Upper lobe of left lung (tissue), 6 donors: Measurements from ENCODE around the gene HDHD3. TPM values are rescaled to one million over a fixed set of nuclear protein-coding genes. Genes with fewer than 3 reads are reported as not detected.

Experiments used
- ATAC-seq, 2 donors: fragments of 200-7000 bp; cut with Tn5 transposase; one replicate each; pipeline ENCODE4 v1.9.1; 2022; ENCODE audit warnings: mild to moderate bottlenecking in 2 of 2, moderate library complexity in 2 of 2; ENCODE audit not compliant: low FRiP score in 2 of 2
- DNase-seq, 2 donors: peaks; one replicate each; pipeline ENCODE4 v3.0.0-alpha.2; 2019 to 2020
- H3K27ac ChIP-seq, 4 donors: fragments of 200-600 bp; sonication (generic); one replicate each; pipeline ENCODE4 v1.5.1; 2016 to 2019
- H3K27me3 ChIP-seq, 4 donors: fragments of 200-600 bp; sonication (generic); one replicate each; pipeline ENCODE4 v1.5.1; 2017 to 2019
- H3K36me3 ChIP-seq, 4 donors: fragments of 200-600 bp; sonication (generic); one replicate each; pipeline ENCODE4 v1.5.1; 2016 to 2019
- H3K4me1 ChIP-seq, 4 donors: fragments of 200-600 bp; sonication (generic); one replicate each; pipeline ENCODE4 v1.5.1; 2018 to 2019
- H3K4me3 ChIP-seq, 4 donors: fragments of 200-600 bp; sonication (generic); one replicate each; pipeline ENCODE4 v1.5.1; 2017 to 2019; ENCODE audit warnings: mild to moderate bottlenecking in 2 of 4, moderate library complexity in 1 of 4
- H3K9me3 ChIP-seq, 4 donors: fragments of 200-600 bp; sonication (generic); one replicate each; pipeline ENCODE4 v1.5.1; 2018 to 2019
- EP300 ChIP-seq, 4 donors: sonication (generic); formaldehyde crosslinking; IDR thresholded peaks; one replicate each; pipeline ENCODE4 v1.5.1; 2017; ENCODE audit warnings: antibody characterized with exemption in 4 of 4, control low read depth in 2 of 4
- POLR2A ChIP-seq, 4 donors: fragments of 450-650 bp; IDR thresholded peaks; one replicate each; pipeline ENCODE4 v1.5.1; 2016 to 2017; ENCODE audit warnings: antibody characterized with exemption in 4 of 4, mild to moderate bottlenecking in 2 of 4
- POLR2AphosphoS5 ChIP-seq, 2 donors: sonication (generic); formaldehyde crosslinking; IDR thresholded peaks; one replicate each; pipeline ENCODE4 v1.5.1; 2017; ENCODE audit warnings: antibody characterized with exemption in 2 of 2
- WGBS, 2 donors: methylation state at CpG; one replicate each; pipeline ENCODE4 v1.1.5; 2017 to 2018; 5-methylcytosine and 5-hydroxymethylcytosine counted together
- total RNA-seq, 6 donors: library from RNA; depleted of rRNA in 4 of 6; stranded (reverse); fragments of >200 nt in 4 of 6; gene quantifications; one replicate each; pipeline versions ENCODE4 v1.1.0 to v1.2.1, GENCODE V29; 2016 to 2021
- TF ChIP-seq, protein P1 (sequence below), 6 experiments: fragments of 450-650 bp in 4 of 6; fragments of 200-600 bp in 2 of 6; sonication (generic) in 2 of 6; IDR thresholded peaks; one replicate each; pipeline ENCODE4 v1.5.1; 2016 to 2019; ENCODE audit warnings: antibody characterized with exemption in 6 of 6
- donor health status: DM: no; HTN: no; CAD: no; lungs with moderate emphysema.
- donor health status: DM: no; HTN: yes; CAD: no; lungs with severe emphysema.

Gene HDHD3
- total RNA-seq, 6 donors from 2014 or later = 12.0 to 25.8 (median 19.6) TPM

DNA sequence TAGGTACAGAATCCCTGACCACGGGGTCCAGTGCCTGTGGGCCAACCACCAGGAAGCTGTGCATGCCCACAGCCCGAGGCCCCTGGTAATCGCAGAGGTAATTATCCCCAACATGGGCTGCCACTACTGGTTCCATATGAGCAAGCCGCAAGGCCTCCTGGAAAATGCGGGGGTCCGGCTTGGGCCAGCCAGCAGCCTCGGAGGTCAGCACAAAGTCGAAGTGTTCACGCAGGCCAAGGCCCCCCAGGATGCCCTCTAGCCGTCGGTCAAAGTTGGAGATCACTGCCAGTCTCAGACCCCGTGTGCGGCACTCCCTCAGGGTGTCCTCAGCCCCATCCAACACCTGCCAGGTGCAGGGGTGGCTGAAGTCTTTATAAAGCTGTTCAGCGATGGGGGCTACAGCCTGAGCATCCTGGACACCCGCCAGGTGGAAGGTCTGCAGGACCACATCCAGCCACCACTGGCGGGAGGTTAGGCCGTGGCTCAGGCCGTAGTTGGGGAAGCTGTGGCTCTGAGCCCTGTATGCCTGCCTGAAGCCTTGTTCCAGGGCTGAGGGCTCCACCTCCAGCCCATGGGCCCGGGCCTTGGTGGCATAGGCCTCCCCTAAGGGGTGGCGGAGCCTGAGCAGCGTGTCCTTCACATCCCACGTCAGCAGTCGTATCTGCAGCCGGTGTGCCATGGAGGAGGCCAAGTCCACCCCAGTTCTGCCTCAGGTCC, 3.0 kb downstream of the HDHD3 start:
- no peaks in the 10 kb centered on the region for H3K27me3 ChIP-seq
- H3K9me3 ChIP-seq = no peaks in the 10 kb centered on the region
- peaks cover 0 to 28% (median 15%) of the 10 kb centered on the region in 4 donors for H3K36me3 ChIP-seq
- H3K27ac ChIP-seq = no peak overlapping the region
- no peak overlapping the region for H3K4me3 ChIP-seq
- ATAC-seq (no peak), DNase-seq (peak in 1 of 2 donors; percentile 64)
- TF ChIP-seq POLR2AphosphoS5 (IDR thresholded peaks at IDR 0.05) (no peak), EP300 (IDR thresholded peaks at IDR 0.05) (no peak), POLR2A (IDR thresholded peaks at IDR 0.05) (no peak)
- TF ChIP-seq, protein P1, sequence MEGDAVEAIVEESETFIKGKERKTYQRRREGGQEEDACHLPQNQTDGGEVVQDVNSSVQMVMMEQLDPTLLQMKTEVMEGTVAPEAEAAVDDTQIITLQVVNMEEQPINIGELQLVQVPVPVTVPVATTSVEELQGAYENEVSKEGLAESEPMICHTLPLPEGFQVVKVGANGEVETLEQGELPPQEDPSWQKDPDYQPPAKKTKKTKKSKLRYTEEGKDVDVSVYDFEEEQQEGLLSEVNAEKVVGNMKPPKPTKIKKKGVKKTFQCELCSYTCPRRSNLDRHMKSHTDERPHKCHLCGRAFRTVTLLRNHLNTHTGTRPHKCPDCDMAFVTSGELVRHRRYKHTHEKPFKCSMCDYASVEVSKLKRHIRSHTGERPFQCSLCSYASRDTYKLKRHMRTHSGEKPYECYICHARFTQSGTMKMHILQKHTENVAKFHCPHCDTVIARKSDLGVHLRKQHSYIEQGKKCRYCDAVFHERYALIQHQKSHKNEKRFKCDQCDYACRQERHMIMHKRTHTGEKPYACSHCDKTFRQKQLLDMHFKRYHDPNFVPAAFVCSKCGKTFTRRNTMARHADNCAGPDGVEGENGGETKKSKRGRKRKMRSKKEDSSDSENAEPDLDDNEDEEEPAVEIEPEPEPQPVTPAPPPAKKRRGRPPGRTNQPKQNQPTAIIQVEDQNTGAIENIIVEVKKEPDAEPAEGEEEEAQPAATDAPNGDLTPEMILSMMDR (IDR thresholded peaks at IDR 0.05) = no peak
- peaks cover 4 to 17% (median 9%) of the 10 kb centered on the region in 4 donors for H3K4me1 ChIP-seq
- 88 to 91% methylated on average over 11 to 24 of the region's 24 CpGs for WGBS, 2 donors

DNA sequence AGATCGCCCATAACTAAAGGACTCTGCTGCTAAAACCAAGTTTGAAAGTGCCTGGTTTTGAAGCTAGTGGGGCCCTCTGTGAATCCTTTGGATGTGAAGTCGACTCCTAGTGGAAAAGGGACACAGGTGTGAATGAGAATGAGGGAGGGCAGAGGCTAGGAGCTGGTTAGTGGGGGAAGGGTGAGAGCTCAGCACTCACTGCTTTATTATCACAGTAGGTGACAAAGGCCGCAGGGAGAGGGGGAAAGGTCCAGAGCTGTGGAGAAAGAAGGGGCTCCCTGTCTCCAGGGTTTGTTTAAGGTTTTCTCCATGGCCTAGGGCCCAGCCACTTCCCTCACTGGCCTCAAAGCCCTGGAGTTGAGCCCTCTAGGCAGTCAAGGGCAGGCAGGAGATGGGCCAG, 3.5 kb downstream of the HDHD3 start:
- ATAC-seq (no peak), DNase-seq (no peak)
- H3K4me1 ChIP-seq = peaks cover 4 to 17% (median 9%) of the 10 kb centered on the region in 4 donors
- H3K27me3 ChIP-seq = no peaks in the 10 kb centered on the region
- 75 to 79% methylated on average over 3 of the region's 3 CpGs for WGBS, 2 donors
- no peaks in the 10 kb centered on the region for H3K9me3 ChIP-seq
- peaks cover 0 to 28% (median 15%) of the 10 kb centered on the region in 4 donors for H3K36me3 ChIP-seq
- TF ChIP-seq POLR2AphosphoS5 (IDR thresholded peaks at IDR 0.05) (no peak), POLR2A (IDR thresholded peaks at IDR 0.05) (no peak), EP300 (IDR thresholded peaks at IDR 0.05) (no peak)
- TF ChIP-seq, protein P1 (IDR thresholded peaks at IDR 0.05) = no peak
- no peak overlapping the region for H3K4me3 ChIP-seq
- no peak overlapping the region for H3K27ac ChIP-seq

DNA sequence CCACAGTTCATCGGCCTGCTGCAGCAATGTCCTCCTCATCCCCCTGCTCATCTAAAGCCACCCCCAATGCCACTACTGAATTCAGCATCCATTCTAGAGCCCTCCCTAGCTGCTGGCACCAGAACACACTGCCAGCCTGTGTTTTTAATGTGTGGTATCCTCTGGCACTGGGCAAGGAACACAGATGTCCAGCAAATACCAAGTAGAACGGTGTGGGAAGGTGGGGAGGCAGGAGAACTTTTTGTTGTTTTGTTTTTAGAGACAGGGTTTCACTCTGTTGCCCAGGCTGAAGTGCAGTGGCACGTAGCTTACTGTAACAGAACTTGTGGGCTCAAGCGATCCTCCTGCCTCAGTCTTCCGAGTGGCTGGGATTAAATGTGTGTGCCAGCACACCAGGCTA, 4.7 kb downstream of the HDHD3 start:
- no peak overlapping the region for H3K27ac ChIP-seq
- H3K9me3 ChIP-seq = no peaks in the 10 kb centered on the region
- no peak for TF ChIP-seq POLR2A (IDR thresholded peaks at IDR 0.05)
- no peak for TF ChIP-seq POLR2AphosphoS5 (IDR thresholded peaks at IDR 0.05)
- TF ChIP-seq, protein P1 (IDR thresholded peaks at IDR 0.05) = no peak
- H3K4me1 ChIP-seq = peaks cover 4 to 13% (median 8%) of the 10 kb centered on the region in 4 donors
- 84 to 91% methylated on average over 5 of the region's 5 CpGs for WGBS, 2 donors
- DNase-seq (no peak), ATAC-seq (no peak)
- no peak overlapping the region for H3K4me3 ChIP-seq
- no peaks in the 10 kb centered on the region for H3K27me3 ChIP-seq
- peaks cover 0 to 28% (median 15%) of the 10 kb centered on the region in 4 donors for H3K36me3 ChIP-seq

DNA sequence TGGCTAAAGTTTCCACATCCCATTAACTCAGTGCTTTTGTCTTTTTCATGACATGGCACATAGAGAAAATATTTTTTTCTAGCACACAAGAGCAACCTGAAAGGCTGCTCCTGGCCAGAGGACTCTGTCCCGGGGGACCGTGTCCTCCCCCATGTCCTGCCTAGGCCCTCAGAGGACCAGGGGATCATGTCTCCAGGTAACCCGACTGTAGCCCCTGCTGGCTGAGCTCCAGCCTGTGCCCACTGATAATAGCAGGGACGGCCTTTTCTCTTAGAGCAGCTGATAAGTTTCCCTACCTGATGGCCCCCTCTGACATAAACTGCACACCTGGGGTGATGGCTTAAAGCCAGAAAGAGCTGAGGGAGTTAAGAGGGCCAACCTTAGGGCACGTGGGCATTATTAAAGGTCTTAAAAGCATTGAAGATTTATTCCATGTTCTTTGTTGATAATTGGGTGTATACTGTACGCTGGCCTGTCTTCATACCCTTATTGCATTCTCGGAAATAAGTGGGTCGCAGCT, 5.9 kb downstream of the HDHD3 start:
- peaks cover 0 to 28% (median 15%) of the 10 kb centered on the region in 4 donors for H3K36me3 ChIP-seq
- H3K27ac ChIP-seq = no peak overlapping the region
- ATAC-seq = no peak
- DNase-seq = no peak
- WGBS, 2 donors = 84 to 86% methylated on average over 8 of the region's 8 CpGs
- no peak overlapping the region for H3K4me3 ChIP-seq
- H3K27me3 ChIP-seq = no peaks in the 10 kb centered on the region
- H3K4me1 ChIP-seq = peaks cover 4 to 12% (median 5%) of the 10 kb centered on the region in 4 donors
- TF ChIP-seq EP300 (IDR thresholded peaks at IDR 0.05) (no peak), POLR2AphosphoS5 (IDR thresholded peaks at IDR 0.05) (no peak), POLR2A (IDR thresholded peaks at IDR 0.05) (no peak)
- TF ChIP-seq, protein P1 (IDR thresholded peaks at IDR 0.05) = no peak
- no peaks in the 10 kb centered on the region for H3K9me3 ChIP-seq

DNA sequence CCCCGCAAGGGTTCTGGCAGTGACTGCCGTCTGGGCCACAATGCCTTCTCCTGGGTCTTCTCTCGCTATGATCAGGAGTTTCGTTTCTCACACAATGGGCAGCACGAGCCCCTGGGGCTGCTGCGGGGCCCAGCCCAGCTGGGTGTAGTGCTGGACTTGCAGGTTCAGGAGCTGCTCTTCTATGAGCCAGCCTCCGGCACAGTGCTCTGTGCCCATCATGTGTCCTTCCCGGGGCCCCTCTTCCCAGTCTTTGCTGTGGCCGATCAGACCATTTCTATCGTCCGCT, 7.0 kb downstream of the HDHD3 start:
- H3K27me3 ChIP-seq = no peaks in the 10 kb centered on the region
- peaks cover 0 to 23% (median 15%) of the 10 kb centered on the region in 4 donors for H3K36me3 ChIP-seq
- H3K9me3 ChIP-seq = no peaks in the 10 kb centered on the region
- peak in 1 of 2 donors; percentile 62 for DNase-seq
- TF ChIP-seq, protein P1 (IDR thresholded peaks at IDR 0.05) = no peak
- TF ChIP-seq POLR2A (IDR thresholded peaks at IDR 0.05) (no peak), POLR2AphosphoS5 (IDR thresholded peaks at IDR 0.05) (no peak), EP300 (IDR thresholded peaks at IDR 0.05) (no peak)
- no peak overlapping the region for H3K27ac ChIP-seq
- WGBS, 2 donors = 74 to 93% methylated on average over 7 to 11 of the region's 11 CpGs
- H3K4me3 ChIP-seq = no peak overlapping the region
- no peak for ATAC-seq
- H3K4me1 ChIP-seq = peaks cover 0 to 3% (median under 1%) of the 10 kb centered on the region in 4 donors
